HepG2 (cell line): ENCODE results near the gene TSACC. TPM values are rescaled to one million over a fixed set of nuclear protein-coding genes. Genes with fewer than 3 reads are reported as not detected.

ENCODE experiments used
- ARHGAP35 ChIP-seq: sonication (generic); formaldehyde crosslinking; IDR thresholded peaks from 2 replicates; pipeline ENCODE4 v1.9.0; 2022; ENCODE audit warnings: mild to moderate bottlenecking, inconsistent platforms, moderate library complexity, missing genetic modification reagents, borderline replicate concordance
- CHCHD3 ChIP-seq: sonication (generic); formaldehyde crosslinking; IDR thresholded peaks from 2 replicates; pipeline ENCODE4 v1.8.0; 2022; ENCODE audit warnings: mild to moderate bottlenecking, missing genetic modification reagents, moderate library complexity
- EZH2 ChIP-seq: conservative IDR thresholded peaks from 2 replicates; pipeline ENCODE4 v1.6.1; 2012; ENCODE audit warnings: mild to moderate bottlenecking, low read depth, low read length, moderate library complexity
- KDM4B ChIP-seq: sonication (generic); formaldehyde crosslinking; IDR thresholded peaks from 2 replicates; pipeline ENCODE4 v1.4.0; 2020; ENCODE audit warnings: missing genetic modification reagents
- MAFG ChIP-seq: sonication (generic); formaldehyde crosslinking; IDR thresholded peaks from 2 replicates; pipeline ENCODE4 v1.5.1; 2020; ENCODE audit warnings: mild to moderate bottlenecking, missing genetic modification reagents
- MTF2 ChIP-seq: sonication (generic); formaldehyde crosslinking; IDR thresholded peaks from 2 replicates; pipeline ENCODE4 v1.5.0; 2020; ENCODE audit warnings: missing genetic modification reagents, borderline replicate concordance
- NFKB2 ChIP-seq: sonication (generic); formaldehyde crosslinking; IDR thresholded peaks from 2 replicates; pipeline ENCODE4 v1.4.0; 2020; ENCODE audit warnings: missing genetic modification reagents, borderline replicate concordance
- NFKBIZ ChIP-seq: IDR thresholded peaks from 2 replicates; pipeline ENCODE4 v1.6.1; 2018; ENCODE audit warnings: missing genetic modification reagents, missing compliant biosample characterization
- NR2F1 ChIP-seq, 2 experiments: fragments of 450-650 bp in 1 of 2; formaldehyde crosslinking in 1 of 2; IDR thresholded peaks; 2 replicates each; pipeline versions ENCODE4 v1.5.0 to v1.6.1; 2016 to 2020; ENCODE audit warnings: mild to moderate bottlenecking in 1 of 2, missing compliant biosample characterization in 1 of 2, missing genetic modification reagents in 1 of 2, moderate library complexity in 1 of 2
- STAG1 ChIP-seq: sonication (generic); formaldehyde crosslinking; IDR thresholded peaks from 2 replicates; pipeline ENCODE4 v1.4.0; 2020; ENCODE audit warnings: missing genetic modification reagents
- TEAD2 ChIP-seq: sonication (generic); formaldehyde crosslinking; IDR thresholded peaks from 2 replicates; pipeline ENCODE4 v1.9.0; 2021; ENCODE audit warnings: missing genetic modification reagents
- YEATS4 ChIP-seq: sonication (generic); formaldehyde crosslinking; IDR thresholded peaks from 2 replicates; pipeline ENCODE4 v1.4.0; 2020; ENCODE audit warnings: missing genetic modification reagents, borderline replicate concordance
- ZBTB7B ChIP-seq: sonication (generic); formaldehyde crosslinking; IDR thresholded peaks from 2 replicates; pipeline ENCODE4 v1.4.0; 2020; ENCODE audit warnings: missing genetic modification reagents
- ZNF12 ChIP-seq: sonication (generic); formaldehyde crosslinking; IDR thresholded peaks from 2 replicates; pipeline ENCODE4 v1.5.0; 2020; ENCODE audit warnings: missing genetic modification reagents
- ZNF3 ChIP-seq: IDR thresholded peaks from 2 replicates; pipeline ENCODE4 v1.7.0; 2017; ENCODE audit warnings: inconsistent platforms
- ZNF326 ChIP-seq: sonication (generic); formaldehyde crosslinking; IDR thresholded peaks from 2 replicates; pipeline ENCODE4 v1.4.0; 2020; ENCODE audit warnings: missing genetic modification reagents, borderline replicate concordance
- ZNF33A ChIP-seq: sonication (generic); formaldehyde crosslinking; IDR thresholded peaks from 2 replicates; pipeline ENCODE4 v1.5.1; 2020; ENCODE audit warnings: missing genetic modification reagents, mild to moderate bottlenecking, moderate library complexity, borderline replicate concordance
- ZNF577 ChIP-seq: sonication (generic); formaldehyde crosslinking; IDR thresholded peaks from 2 replicates; pipeline ENCODE4 v1.4.0; 2020; ENCODE audit warnings: mild to moderate bottlenecking, low read depth, missing genetic modification reagents, borderline replicate concordance
- ZNF687 ChIP-seq: sonication (generic); formaldehyde crosslinking; IDR thresholded peaks from 2 replicates; pipeline ENCODE4 v1.5.1; 2020; ENCODE audit warnings: mild to moderate bottlenecking, missing genetic modification reagents, moderate library complexity
- ZNF713 ChIP-seq: sonication (generic); formaldehyde crosslinking; IDR thresholded peaks from 2 replicates; pipeline ENCODE4 v1.4.0; 2020; ENCODE audit warnings: mild to moderate bottlenecking, missing genetic modification reagents
- ZNF780A ChIP-seq: sonication (generic); formaldehyde crosslinking; IDR thresholded peaks from 2 replicates; pipeline ENCODE4 v1.8.0; 2022; ENCODE audit warnings: mild to moderate bottlenecking, missing genetic modification reagents, moderate library complexity
- ZSCAN20 ChIP-seq: sonication (generic); formaldehyde crosslinking; IDR thresholded peaks from 2 replicates; pipeline ENCODE4 v1.4.0; 2020; ENCODE audit warnings: missing genetic modification reagents, mild to moderate bottlenecking, borderline replicate concordance
- polyA plus RNA-seq, 8 experiments: library from polyadenylated mRNA; depleted of rRNA in 3 of 8; stranded (reverse) in 7 of 8; unstranded in 1 of 8; fragments of >200 nt; fragmentation: Illumina TruSeq in 4 of 8; extraction: Trizol in 4 of 8; gene quantifications; 2 replicates each; pipeline versions ENCODE4 v1.2.1 to v1.2.3, GENCODE V29; 2011 to 2016; ENCODE audit warnings: low read depth in 4 of 8, missing spikeins in 1 of 8, mixed read lengths in 1 of 8; ENCODE audit not compliant: insufficient read depth in 1 of 8
- total RNA-seq, 5 experiments: library from RNA; depleted of rRNA; stranded (reverse); fragments of >200 nt; fragmentation: Illumina TruSeq; extraction: Trizol; gene quantifications; 2 replicates each; pipeline ENCODE4 v1.2.3, GENCODE V29; 2016; ENCODE audit warnings: low read depth in 1 of 5
- TF ChIP-seq, protein P1 (sequence below): sonication (generic); formaldehyde crosslinking; IDR thresholded peaks from 2 replicates; pipeline ENCODE4 v1.8.1; 2023; ENCODE audit warnings: missing genetic modification reagents, inconsistent platforms, borderline replicate concordance
- TF ChIP-seq, protein P2 (sequence below): sonication (generic); formaldehyde crosslinking; IDR thresholded peaks from 2 replicates; pipeline ENCODE4 v1.4.0; 2020; ENCODE audit warnings: missing genetic modification reagents, borderline replicate concordance

The TSACC gene
- total and polyA plus RNA-seq, 2 of the 13 experiments (the other 11 are each of a cell fraction or from before 2014, with no cell fraction given): 1.5 to 2.6 TPM

GRCh38 chr1:156368157-156368658 lies 29.9 kb downstream of the TSACC start (continued):
- TF ChIP-seq NFKBIZ (CRISPR knock-in tag): no peak
- TF ChIP-seq ZNF713: no peak
- TF ChIP-seq, protein P1, sequence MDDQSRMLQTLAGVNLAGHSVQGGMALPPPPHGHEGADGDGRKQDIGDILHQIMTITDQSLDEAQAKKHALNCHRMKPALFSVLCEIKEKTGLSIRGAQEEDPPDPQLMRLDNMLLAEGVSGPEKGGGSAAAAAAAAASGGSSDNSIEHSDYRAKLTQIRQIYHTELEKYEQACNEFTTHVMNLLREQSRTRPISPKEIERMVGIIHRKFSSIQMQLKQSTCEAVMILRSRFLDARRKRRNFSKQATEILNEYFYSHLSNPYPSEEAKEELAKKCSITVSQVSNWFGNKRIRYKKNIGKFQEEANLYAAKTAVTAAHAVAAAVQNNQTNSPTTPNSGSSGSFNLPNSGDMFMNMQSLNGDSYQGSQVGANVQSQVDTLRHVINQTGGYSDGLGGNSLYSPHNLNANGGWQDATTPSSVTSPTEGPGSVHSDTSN (CRISPR knock-in tag): no peak
- TF ChIP-seq MAFG (CRISPR knock-in tag): no peak
- no peak for TF ChIP-seq ZNF3
- no peak for TF ChIP-seq ZNF12 (CRISPR knock-in tag)
- TF ChIP-seq TEAD2 (CRISPR knock-in tag): no peak
- TF ChIP-seq NR2F1 (CRISPR knock-in tag; IDR thresholded peaks at IDR 0.05): no peak
- no peak for TF ChIP-seq ZNF687
- no peak for TF ChIP-seq ARHGAP35 (CRISPR knock-in tag)
- no peak for TF ChIP-seq ZNF780A (CRISPR knock-in tag)
- TF ChIP-seq CHCHD3 (CRISPR knock-in tag): no peak
- TF ChIP-seq NFKB2: no peak
- no peak for TF ChIP-seq EZH2
- no peak for TF ChIP-seq ZNF577
- TF ChIP-seq ZNF326 (CRISPR knock-in tag): no peak
- no peak for TF ChIP-seq ZNF33A (CRISPR knock-in tag)
- TF ChIP-seq ZSCAN20 (CRISPR knock-in tag): no peak
- no peak for TF ChIP-seq MTF2 (CRISPR knock-in tag)
- TF ChIP-seq, protein P2, sequence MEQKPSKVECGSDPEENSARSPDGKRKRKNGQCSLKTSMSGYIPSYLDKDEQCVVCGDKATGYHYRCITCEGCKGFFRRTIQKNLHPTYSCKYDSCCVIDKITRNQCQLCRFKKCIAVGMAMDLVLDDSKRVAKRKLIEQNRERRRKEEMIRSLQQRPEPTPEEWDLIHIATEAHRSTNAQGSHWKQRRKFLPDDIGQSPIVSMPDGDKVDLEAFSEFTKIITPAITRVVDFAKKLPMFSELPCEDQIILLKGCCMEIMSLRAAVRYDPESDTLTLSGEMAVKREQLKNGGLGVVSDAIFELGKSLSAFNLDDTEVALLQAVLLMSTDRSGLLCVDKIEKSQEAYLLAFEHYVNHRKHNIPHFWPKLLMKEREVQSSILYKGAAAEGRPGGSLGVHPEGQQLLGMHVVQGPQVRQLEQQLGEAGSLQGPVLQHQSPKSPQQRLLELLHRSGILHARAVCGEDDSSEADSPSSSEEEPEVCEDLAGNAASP (CRISPR knock-in tag): no peak; the same call in 1 of the 2 replicates
- TF ChIP-seq ZBTB7B (CRISPR knock-in tag): no peak
- TF ChIP-seq YEATS4 (CRISPR knock-in tag): no peak
- TF ChIP-seq KDM4B: no peak
- TF ChIP-seq STAG1: no peak
